Small intestine (tissue), 7 donors: Measurements from ENCODE around the gene PLEKHN1. TPM values are rescaled to one million over a fixed set of nuclear protein-coding genes. Genes with fewer than 3 reads are reported as not detected.
A peak's percentile ranks its signal among the peaks of the same experiment; 100 is the strongest.

Source experiments
- DNase-seq, 2 donors: peaks; one replicate each; pipeline versions ENCODE4 v3.0.0 to v3.0.0-alpha.2; 2013
- FAIRE-seq: peaks from 2 replicates; lab custom pipeline; 2012; peaks lifted over from hg19 to GRCh38; lab: Jason Lieb, UNC
- H3K27ac ChIP-seq, 3 donors: one replicate each; pipeline ENCODE4 v1.5.1; 2013; ENCODE audit warnings: low read length in 2 of 3, mild to moderate bottlenecking in 2 of 3, control low read depth in 1 of 3, inconsistent platforms in 1 of 3, low read depth in 1 of 3, moderate library complexity in 1 of 3
- H3K27me3 ChIP-seq, 3 donors: one replicate each; pipeline ENCODE4 v1.6.1; 2013; ENCODE audit warnings: low read length in 3 of 3, inconsistent platforms in 1 of 3; ENCODE audit not compliant: control insufficient read depth in 3 of 3, insufficient read depth in 3 of 3
- H3K36me3 ChIP-seq, 3 donors: one replicate each; pipeline ENCODE4 v1.6.1; 2013; ENCODE audit warnings: low read length in 3 of 3, inconsistent platforms in 1 of 3, low read depth in 1 of 3, mild to moderate bottlenecking in 1 of 3, moderate library complexity in 1 of 3; ENCODE audit not compliant: control insufficient read depth in 3 of 3, insufficient read depth in 2 of 3
- H3K4me1 ChIP-seq, 3 donors: one replicate each; pipeline ENCODE4 v1.6.1; 2013; ENCODE audit warnings: low read length in 2 of 3, inconsistent platforms in 1 of 3, low read depth in 1 of 3, mild to moderate bottlenecking in 1 of 3, moderate library complexity in 1 of 3; ENCODE audit not compliant: control insufficient read depth in 3 of 3, insufficient read depth in 2 of 3
- H3K4me3 ChIP-seq, 3 donors: one replicate each; pipeline ENCODE4 v1.5.1; 2013; ENCODE audit warnings: low read length in 3 of 3, control low read depth in 1 of 3, inconsistent platforms in 1 of 3, low read depth in 1 of 3, mild to moderate bottlenecking in 1 of 3, moderate library complexity in 1 of 3
- H3K9me3 ChIP-seq, 2 donors: one replicate each; pipeline ENCODE4 v1.6.1; 2013; ENCODE audit warnings: low read depth in 1 of 2, low read length in 1 of 2; ENCODE audit not compliant: control insufficient read depth in 2 of 2, insufficient read depth in 1 of 2
- WGBS, 3 donors: extraction: QIAGEN DNeasy Blood & Tissue Kit; methylation state at CpG; one replicate each; pipeline ENCODE4 v1.1.7; 2013; 5-methylcytosine and 5-hydroxymethylcytosine counted together
- polyA plus RNA-seq, 4 donors: library from polyadenylated mRNA; stranded (reverse) in 3 of 4; unstranded in 1 of 4; fragments of 200-250 nt in 3 of 4; fragments of 120-200 nt in 1 of 4; gene quantifications; one replicate each; pipeline versions ENCODE4 v1.2.1 to v1.2.3, GENCODE V29; 2013
- donor health status: healthy with polysubstance abuse.
- donor health status: control.
- donor health status: control.
- donor health status: Bipolar disorder and iron deficiency.
- donor health status: healthy.

Gene PLEKHN1
- polyA plus RNA-seq, 4 donors, result 0.64 to 0.89 (median 0.76) TPM

DNA sequence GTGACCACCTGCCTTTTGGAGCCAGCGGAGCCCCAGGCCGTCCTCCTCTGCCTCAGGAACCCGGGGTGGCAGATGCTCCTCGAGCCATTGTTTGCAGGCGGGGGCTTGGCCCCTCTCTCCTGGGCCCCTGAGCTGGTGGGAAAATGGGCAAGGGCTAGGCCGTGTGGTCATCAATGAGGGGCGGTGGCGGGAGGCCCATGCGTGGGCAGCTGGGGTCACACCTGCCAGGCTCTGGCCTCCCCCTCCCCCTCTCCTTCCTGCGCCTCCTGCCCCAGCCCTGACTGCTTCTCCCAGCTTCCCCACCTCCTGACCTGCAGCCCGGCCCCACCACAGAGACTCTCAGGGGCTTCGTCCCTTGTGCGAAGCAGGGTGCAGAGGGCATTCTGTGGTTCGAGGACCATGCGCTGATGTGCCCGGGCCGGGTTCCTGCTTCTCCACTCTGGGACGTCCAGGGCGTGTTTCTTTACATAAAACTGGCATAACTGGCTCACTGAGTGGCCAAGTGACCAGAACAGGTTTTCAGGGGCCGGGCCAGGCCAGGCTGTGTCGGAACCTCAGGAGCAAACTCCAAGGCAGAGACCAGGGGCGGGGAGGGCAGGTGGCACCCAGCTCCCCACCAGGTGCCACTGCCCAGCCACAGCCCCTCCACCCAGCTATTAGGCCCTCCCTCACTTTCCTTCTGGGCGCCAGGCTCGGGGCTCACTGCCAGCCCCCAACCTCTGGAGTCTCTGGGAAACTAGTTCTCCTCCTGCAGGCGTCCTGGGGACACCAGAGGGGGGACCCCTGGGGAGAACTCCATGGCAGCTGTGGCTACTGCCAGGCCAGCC lies 33.3 kb upstream of the PLEKHN1 start:
- peaks cover 0 to 17% (median 0%) of the 10 kb centered on the region in 3 donors for H3K4me1 ChIP-seq
- peaks cover 9 to 84% (median 19%) of the 10 kb centered on the region in 3 donors for H3K27me3 ChIP-seq
- no peak for DNase-seq
- no peak overlapping the region for H3K27ac ChIP-seq
- WGBS, 3 donors, result 34 to 69% (median 45%) methylated on average over 24 to 25 of the region's 25 CpGs
- no peak overlapping the region for H3K4me3 ChIP-seq
- no peaks in the 10 kb centered on the region for H3K9me3 ChIP-seq
- no peak for FAIRE-seq
- peaks cover 0 to 16% (median 0%) of the 10 kb centered on the region in 3 donors for H3K36me3 ChIP-seq

DNA sequence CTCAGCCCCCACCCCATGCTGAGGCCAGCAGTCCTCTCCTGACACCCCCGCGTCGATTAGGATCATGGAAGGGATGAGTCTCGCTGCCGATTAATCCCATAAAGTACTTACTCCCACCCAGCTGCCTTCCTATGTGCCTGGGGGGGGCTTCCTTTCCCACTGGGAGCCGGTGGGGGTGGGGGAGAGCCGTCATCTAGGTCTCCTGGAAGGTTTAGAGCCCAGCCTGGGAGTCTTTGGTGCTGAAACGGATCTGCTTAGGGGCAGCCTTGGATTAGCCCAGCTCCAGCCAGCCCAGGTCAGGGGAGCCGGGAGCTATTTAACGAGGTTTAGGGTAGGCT lies 32.7 kb upstream of the PLEKHN1 start:
- DNase-seq, result no peak
- 22 to 35% (median 26%) methylated on average over 10 of the region's 10 CpGs for WGBS, 3 donors
- H3K9me3 ChIP-seq, result no peaks in the 10 kb centered on the region
- H3K27ac ChIP-seq, result no peak overlapping the region
- no peak overlapping the region for H3K4me3 ChIP-seq
- H3K4me1 ChIP-seq, result peaks cover 0 to 17% (median 0%) of the 10 kb centered on the region in 3 donors
- no peak for FAIRE-seq
- peaks cover 0 to 16% (median 0%) of the 10 kb centered on the region in 3 donors for H3K36me3 ChIP-seq
- H3K27me3 ChIP-seq, result peaks cover 9 to 87% (median 21%) of the 10 kb centered on the region in 3 donors

DNA sequence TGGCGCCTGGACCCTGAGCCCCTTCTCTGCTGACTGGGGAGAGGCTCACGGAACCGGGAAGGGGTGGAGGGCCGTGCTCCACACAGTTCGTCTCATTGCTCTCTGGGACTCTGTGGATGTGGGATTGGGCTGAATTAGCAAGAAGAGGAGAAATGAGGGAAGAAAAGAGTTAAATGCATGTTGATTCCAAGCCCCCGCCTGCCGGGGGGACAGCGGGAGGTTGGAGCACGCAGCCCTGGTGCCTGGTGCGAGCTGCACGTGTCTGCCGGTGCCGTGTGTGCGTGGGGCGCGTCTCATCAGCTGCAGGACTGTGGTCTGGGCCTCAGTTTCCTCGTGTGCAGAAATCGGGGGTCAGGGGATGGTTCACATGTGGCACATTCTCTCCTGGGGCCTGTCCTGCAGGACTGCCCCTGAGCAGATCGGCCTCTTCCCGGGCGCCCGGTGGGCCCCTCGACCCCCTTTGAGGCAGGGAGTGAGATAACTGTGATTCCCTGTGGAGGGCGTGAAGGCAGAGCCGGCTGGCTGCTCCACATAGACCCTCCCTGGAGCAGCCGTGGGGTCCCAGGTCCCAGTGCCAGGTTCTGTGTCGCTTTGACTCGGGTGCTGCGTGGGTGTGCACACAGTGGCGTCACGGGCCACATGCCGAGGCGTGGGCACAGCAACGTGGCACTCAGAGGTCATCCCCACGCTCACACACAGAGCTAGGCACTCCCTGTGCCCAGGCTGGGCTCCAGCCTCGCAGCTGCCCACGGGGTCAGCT lies 31.1 kb upstream of the PLEKHN1 start:
- FAIRE-seq, result no peak
- peaks cover 8 to 87% (median 21%) of the 10 kb centered on the region in 3 donors for H3K27me3 ChIP-seq
- peaks cover 0 to 31% (median 2%) of the 10 kb centered on the region in 3 donors for H3K4me1 ChIP-seq
- WGBS, 3 donors, result 5 to 19% (median 12%) methylated on average over 35 to 37 of the region's 37 CpGs
- H3K36me3 ChIP-seq, result peaks cover 0 to 16% (median 0%) of the 10 kb centered on the region in 3 donors
- no peak for DNase-seq
- no peak overlapping the region for H3K27ac ChIP-seq
- H3K4me3 ChIP-seq, result no peak overlapping the region
- no peaks in the 10 kb centered on the region for H3K9me3 ChIP-seq

DNA sequence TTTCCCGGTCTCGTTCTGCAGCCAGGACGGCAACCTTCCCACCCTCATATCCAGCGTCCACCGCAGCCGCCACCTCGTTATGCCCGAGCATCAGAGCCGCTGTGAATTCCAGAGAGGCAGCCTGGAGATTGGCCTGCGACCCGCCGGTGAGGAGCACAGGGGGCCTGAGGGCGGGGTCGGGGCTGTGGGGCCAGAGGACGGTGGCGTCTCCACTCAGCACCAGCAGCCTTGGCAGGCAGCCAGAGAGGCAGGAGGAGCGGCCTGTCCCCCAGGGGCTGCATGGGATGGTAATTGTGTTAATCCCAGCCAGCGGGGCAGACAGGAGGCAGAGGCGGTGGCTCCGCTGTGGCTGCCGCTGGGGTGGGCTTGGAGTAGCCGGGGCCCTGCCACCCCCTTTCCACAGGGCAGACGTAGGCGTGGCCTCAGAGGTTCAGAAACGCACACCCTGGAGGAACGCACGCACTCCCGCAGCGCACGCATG lies 30.5 kb upstream of the PLEKHN1 start:
- Histone ChIP-seq H3K9me3 (no peaks in the 10 kb centered on the region), H3K4me3 (no peak overlapping the region), H3K4me1 (peaks cover 0 to 34% (median 2%) of the 10 kb centered on the region in 3 donors), H3K27me3 (peaks cover 13 to 87% (median 25%) of the 10 kb centered on the region in 3 donors), H3K27ac (no peak overlapping the region), H3K36me3 (peaks cover 0 to 10% (median 0%) of the 10 kb centered on the region in 3 donors)
- WGBS, 3 donors, result 7 to 22% (median 18%) methylated on average over 28 to 30 of the region's 30 CpGs
- FAIRE-seq, result no peak
- peak in 1 of 2 donors; percentile 62 for DNase-seq

DNA sequence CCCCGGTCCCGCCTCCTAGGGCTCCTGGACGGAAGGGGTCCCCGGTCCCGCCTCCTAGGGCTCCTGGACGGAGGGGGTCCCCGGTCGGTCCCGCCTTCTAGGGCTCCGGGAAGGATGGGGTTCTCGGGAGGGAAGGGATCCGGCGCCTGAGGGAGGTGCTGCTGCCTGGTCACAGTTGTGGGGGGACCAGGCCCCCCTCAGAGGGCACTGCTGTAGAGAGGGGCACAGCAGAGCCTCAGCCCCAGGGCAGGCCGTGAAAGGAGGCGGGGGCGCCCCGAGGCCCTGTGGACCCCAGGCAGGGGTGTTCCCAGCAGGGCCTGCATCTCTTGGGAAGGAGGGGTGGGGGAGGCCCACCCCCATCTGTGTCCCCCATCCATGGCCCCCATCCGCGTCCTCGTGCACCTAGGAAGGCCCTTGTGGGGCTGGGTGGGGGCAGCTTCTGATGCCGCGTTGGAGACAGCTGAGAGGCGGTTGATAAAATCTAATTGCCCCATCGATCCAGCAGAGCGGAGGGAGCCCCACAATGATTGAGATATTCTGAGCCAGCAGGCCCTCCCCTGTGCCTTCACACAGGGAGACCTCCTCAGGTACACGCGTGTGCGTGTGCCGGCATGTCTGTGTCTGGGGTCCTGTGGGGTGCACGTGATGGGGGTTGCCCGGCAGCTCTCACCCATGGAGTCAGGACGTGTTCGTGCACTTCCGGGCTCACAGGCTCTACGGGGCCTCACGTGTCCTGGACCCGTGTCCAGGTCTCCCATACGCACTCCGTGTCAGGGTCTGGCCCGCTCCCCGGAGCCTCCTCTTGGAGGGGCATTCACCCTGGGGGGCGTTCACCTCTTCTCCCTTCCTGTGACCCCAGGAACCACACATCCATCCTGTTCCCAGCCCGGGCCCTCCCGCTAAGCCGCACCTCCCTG lies 29.7 kb upstream of the PLEKHN1 start:
- no peaks in the 10 kb centered on the region for H3K9me3 ChIP-seq
- no peak overlapping the region for H3K4me3 ChIP-seq
- 30 to 72% (median 53%) methylated on average over 41 to 45 of the region's 45 CpGs for WGBS, 3 donors
- peaks cover 0 to 41% (median 2%) of the 10 kb centered on the region in 3 donors for H3K4me1 ChIP-seq
- peaks cover 0 to 7% (median 0%) of the 10 kb centered on the region in 3 donors for H3K36me3 ChIP-seq
- DNase-seq, result no peak
- H3K27me3 ChIP-seq, result peaks cover 16 to 88% (median 25%) of the 10 kb centered on the region in 3 donors
- FAIRE-seq, result no peak
- no peak overlapping the region for H3K27ac ChIP-seq

DNA sequence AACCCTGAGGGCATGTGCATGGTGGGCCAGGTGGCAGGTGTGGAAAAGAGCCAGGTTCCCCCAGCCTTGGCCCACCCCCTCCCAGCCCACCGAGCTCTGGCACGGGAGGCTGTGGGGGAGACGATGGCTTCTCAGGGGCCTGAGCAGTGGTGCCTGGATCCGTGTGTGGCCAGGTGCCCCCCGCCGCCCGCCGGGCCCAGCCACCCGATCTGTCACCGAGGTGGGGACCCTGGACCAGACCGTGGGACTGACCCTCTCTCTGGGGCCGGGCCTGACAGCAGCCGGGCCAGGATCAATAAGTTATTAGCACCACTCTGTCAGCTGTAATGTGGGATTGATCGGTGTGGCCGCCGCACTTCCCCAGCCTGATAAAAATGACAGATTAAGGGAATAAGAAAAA lies 28.8 kb upstream of the PLEKHN1 start:
- peaks cover 0 to 41% (median 2%) of the 10 kb centered on the region in 3 donors for H3K4me1 ChIP-seq
- peaks cover 0 to 5% (median 0%) of the 10 kb centered on the region in 3 donors for H3K36me3 ChIP-seq
- no peak for FAIRE-seq
- H3K9me3 ChIP-seq, result no peaks in the 10 kb centered on the region
- peaks cover 25 to 83% (median 25%) of the 10 kb centered on the region in 3 donors for H3K27me3 ChIP-seq
- DNase-seq, result no peak
- WGBS, 3 donors, result 58 to 80% (median 61%) methylated on average over 16 of the region's 16 CpGs
- no peak overlapping the region for H3K4me3 ChIP-seq
- no peak overlapping the region for H3K27ac ChIP-seq

DNA sequence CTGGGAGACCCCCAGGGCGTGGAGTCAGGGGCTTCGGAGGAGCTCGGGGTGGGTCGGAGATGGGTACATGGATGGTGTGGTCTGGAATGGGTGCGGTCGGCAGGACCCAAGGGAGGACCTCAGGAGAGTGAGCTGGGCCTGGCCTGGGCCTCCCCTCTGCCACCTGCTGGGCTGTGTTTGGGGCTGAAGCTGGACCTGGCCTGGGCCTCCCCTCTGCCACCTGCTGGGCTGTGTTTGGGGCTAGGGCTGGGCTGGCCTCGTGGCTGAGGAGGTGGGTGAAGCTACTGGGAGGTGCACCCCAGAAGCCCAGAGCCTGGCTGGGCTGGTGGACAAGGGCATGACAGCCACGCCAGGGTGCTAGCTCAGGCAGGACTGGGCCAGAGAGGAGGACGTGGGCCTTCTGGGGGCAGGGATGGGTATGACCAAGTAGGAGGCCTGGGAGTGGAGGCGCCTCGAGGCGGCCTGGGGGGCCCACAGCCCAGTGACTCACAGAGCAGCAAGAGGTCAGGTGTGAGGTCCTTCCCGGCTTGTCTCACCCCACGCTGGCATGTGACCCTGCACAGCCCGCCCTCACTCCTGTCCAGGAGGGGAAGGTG lies 28.1 kb upstream of the PLEKHN1 start:
- Histone ChIP-seq H3K4me1 (peaks cover 0 to 46% (median 2%) of the 10 kb centered on the region in 3 donors), H3K9me3 (no peaks in the 10 kb centered on the region), H3K27ac (no peak overlapping the region), H3K36me3 (peaks cover 0 to 3% (median 0%) of the 10 kb centered on the region in 3 donors), H3K4me3 (no peak overlapping the region), H3K27me3 (peaks cover 21 to 82% (median 26%) of the 10 kb centered on the region in 3 donors)
- FAIRE-seq (no peak), DNase-seq (no peak)
- 34 to 62% (median 36%) methylated on average over 15 of the region's 15 CpGs for WGBS, 3 donors
